ENCODE data around the gene ESRRB.
"Not testable (repeated sequence)": the region's sequence is repeated elsewhere in the genome, so short reads cannot be mapped to it uniquely, and the experiment has no call there.

Gene ESRRB

DNA sequence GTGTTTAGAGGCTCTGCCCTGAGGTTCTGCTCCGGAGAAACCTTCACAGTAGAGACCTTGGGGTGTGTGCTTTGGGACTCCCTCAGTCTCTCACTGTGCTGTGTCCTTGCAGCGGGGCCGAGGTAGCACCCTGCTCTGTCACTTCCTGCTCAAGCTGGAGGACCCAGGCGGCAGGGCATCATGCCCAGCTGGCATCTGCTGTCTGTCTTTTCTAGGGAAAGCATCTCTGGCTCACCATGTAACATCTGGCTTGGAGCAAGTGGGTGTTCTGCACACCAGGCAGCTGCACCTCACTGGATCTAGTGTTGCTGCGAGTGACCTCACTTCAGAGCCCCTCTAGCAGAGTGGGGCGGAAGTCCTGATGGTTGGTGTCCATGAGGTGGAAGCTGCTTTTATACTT lies 124.5 kb downstream of the ESRRB start:
- DNase-seq, result no peak

DNA sequence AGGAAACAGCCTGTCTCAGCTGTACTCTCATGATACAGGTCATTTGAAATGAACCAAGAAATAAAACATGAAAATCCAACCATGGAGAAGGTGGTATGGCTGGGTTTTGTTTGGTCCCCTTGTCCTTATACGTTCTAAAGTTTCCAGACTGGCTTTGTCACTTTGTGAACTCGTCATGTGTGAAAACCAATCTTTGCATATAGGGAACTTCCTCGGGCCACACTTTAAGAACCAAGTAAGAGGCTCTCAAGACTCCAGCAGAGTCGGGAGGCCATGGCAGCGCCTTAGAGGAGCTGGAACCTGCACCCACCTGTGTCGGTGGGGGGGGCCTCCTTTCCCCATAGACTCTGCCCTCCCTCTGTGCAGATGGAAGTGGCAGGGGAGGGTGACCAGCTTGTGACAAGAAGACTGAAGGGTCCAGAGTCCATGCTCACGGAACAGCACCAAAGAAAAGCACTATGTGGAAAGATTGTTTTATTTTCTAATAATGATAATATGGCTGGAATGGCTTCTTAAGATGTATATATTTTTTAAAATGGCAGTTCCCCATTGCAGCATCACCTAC lies 125.3 kb downstream of the ESRRB start:
- DNase-seq, result no peak

DNA sequence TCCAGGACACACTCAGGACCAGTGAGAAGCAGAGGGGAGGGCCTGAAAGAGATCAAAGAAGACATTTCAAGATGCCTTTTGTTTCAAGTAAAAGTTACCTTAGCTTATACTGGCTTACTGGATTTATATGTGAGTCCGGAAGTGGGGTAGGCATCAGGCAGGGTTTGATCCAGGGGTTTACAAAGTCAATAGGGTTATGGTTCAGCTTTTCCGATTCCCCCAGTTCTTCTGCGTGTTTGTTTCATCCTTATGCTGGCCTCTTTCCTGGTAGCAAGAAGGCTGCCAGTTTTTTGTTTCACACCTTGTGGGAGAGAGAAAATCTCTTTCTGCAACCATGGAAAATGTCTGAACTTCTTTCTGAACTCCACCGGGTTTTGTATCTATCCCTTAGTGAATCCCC lies 126.3 kb downstream of the ESRRB start:
- DNase-seq, result no peak

DNA sequence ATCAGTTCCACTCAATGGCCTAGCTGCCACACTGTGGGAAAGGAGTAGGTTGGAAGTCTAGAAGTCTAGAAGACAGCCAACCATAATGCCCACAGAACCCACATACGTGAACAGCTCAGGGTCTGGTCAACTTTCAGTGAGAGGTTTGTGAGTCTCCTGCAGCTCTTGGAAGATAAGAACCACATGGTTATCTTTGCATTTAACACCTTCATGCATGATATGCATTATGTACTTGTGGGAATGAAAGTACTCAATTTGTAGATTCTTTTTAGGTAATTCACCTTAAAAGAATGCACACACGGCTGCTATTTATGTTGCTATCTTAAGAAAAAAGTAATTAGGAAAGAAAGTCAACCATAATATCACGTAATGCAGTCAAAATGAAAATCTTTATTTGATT lies 126.7 kb downstream of the ESRRB start:
- DNase-seq, result no peak

DNA sequence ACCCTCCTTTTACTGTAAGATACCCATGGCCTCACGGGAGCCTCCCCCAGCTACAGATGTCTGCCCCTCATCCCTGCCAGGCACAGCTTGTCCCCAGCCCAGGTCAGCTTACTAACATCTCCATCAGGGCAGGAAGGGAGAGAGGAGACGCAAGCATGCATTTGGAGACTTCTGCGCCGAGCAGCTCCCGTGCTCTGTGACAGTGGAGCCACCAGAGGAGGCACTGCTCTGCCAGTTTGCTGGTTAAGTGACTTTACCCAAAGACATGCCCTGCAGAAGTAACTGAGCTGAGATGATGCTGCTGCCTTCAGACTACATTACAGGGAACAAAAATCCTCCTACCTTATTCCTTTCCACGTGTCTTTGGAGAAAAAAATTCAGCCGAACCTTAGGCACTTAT lies 133.4 kb downstream of the ESRRB start:
- DNase-seq, result no peak

DNA sequence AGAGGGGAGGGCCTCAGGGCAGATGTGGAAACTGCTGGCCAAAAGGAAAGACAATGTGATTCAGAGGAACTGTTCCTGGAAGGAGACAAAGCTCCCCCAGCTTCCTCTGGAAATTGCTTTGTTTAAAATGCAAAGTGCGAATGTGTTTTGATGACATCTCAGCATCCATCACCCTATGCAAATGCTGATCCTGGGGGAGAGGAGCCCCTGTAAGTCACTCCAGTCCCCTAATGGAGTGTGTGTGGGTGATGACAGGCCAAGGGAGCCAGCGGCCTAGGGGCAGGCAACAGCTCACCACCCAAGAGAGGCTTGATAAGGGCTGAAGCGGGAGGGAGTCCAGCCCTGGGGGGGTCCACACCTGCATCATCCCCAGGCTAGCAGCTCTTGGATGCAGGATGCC lies 134.2 kb downstream of the ESRRB start:
- DNase-seq, result no peak

DNA sequence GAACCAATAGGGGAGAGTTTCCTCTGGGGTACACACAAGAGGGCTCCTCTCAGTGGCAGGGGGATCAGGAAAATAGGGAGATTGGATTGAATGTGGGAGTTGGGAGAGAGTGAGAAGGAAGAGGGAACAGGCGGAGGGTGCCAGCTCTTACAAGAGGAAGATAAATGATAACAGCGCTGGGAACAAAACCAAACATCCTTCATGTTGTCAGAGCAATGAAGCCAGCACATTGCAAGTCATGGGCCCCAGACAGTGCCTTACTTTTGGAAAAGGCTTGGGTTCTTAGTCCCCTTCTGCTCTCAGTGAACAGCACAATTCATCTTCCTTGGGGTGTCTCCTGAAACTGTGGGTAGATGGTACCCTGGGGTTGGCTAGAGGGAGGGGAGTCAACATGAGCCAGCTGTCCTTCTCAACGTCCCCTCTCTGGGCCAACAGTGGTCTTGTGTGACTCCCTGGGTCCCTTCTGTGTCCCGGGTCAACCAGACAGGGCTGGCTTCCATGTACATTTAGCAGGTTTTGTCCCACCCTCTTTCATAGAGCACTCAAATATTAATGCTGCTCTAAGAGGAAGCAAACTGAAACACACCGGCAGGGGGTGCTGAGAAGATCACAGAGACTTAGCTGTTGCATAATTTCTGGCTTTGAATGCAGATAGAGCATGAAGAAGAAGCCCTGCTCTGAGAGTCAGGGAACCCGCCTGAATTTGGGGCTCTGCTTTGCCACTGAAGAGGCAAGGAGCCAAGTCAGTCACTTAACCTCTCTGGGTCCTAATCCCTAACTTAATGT lies 138.5 kb downstream of the ESRRB start:
- no peak for DNase-seq

DNA sequence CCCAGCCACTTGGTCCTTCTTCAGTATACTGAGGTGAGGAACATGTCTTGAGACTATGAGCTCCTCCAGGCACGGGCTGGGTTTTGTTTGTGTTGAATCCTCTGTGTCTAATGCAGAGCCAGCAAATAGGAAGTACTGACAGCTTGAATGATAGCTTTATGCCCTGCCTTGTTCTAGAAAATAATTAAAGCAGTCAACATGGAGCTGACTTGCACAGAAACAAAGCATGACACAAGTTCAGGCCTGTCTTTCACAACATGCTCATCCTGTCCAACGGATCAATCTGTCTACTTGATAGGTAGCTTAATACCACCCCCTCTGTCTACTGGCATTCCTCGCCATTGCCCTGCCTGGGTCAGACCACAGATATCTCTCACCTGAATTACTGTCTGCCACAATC lies 140.9 kb downstream of the ESRRB start:
- no peak for DNase-seq

DNA sequence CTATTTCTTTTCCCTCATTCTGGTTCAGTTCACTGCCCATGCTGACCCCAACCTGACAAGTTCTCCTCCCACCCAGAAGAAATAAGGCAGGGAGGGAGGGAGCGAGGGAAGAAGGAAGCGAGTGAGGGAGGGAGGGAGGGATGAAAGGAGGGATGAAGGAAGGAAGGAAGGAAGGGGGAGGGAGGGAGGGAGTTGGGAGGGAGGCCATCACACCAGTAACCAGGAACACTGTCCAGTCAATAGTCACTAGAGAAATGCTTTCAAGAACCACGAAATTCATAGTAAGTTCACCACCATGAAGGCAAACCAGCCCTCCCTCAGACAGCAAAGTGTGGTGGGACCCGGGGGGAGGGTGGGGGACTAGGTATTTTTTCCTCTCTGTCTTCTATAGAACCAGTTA lies 142.4 kb downstream of the ESRRB start:
- DNase-seq, result no peak

DNA sequence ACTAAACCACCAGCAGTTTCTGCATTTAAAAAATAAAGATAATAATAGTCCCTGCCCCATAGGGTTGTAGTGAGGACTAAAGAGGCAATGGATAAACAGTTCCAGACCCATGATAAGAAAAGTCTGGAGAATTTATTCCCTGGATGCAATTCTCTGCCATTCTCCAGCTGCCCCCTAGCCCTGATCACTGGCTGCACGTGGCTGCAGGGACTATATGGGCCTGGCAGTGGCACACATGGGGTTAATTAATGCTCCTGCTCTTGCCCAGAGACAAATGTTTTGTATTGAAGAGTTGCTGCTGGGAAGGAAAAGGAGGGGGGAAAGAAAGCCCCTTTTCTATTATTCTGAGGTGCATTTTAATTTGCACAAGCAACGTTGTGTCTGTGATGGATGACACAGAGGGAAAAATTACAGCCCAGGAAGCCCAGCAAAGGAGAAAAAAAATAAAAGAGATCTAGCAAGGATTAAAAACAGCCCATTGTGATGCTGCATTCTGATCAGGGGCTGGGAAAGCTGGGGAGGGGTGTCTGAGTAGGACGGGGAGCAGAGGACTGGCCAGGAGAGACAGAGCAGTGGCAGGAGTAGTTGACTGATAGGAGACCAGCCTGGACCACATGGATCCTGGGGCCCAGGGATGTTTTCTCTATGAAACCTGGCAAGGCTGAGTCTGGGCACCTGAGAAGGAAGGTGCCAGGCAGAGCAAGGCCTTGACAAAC lies 149.3 kb downstream of the ESRRB start:
- no peak for DNase-seq

DNA sequence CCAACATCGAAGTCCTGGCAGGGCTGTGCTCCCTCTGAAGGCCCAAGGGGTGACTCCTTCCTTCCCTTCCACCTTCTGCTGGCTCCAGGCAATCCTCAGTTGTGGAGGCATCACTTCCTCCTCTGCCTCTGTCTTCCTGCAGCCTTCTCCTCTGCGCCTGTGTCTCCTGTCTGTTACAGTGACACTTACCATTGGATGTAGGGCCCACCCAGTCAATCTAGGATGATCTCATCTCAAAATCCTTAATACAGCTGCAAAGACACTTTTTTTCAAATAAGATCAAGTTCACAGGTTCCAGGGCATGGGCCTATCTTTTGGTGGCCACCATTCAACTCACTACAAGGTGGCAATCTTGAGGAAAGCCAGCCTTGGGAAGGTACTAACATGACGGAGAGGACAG lies 155.1 kb downstream of the ESRRB start:
- no peak for DNase-seq

DNA sequence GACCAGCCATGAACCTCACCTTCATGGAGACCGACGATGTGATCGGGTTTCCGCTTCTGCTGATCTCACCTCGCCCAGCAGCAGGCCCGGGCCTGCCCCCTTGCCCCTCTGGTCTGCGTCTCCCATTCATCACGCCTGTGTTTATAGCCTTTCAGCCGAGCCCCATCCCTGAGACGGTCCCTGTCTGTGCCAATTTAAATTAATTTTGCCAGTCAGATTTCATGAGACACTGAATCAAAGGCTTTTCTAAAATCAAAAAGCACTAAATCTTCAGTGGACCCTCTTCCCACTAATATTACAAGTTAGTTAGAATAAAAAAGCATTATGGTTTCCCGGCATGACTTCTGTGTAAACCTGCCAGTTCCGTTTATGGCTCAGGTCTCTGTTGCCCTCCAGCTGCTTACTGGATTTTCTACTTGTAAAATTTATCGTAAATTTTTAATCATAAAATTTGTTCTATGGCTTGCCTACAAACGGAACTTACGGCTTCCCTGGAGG lies 155.9 kb downstream of the ESRRB start:
- no peak for DNase-seq

DNA sequence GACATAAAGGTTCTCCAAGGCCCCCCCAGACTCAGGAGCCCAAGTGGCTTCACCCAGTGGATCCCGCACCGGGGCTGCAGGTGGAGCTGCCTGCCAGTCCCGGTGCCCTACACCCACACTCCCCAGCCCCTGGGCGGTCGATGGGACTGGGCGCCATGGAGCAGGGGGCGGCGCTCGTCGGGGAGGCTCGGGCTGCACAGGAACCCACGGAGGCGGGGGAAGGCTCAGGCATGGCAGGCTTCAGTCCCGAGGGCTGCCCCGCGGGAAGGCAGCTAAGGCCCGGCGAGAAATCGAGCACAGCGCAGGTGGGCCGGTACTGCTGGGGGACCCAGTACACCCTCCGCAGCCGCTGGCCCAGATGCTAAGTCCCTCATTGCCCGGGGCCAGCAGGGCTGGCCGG lies 160.7 kb downstream of the ESRRB start:
- DNase-seq, result not testable (repeated sequence)

DNA sequence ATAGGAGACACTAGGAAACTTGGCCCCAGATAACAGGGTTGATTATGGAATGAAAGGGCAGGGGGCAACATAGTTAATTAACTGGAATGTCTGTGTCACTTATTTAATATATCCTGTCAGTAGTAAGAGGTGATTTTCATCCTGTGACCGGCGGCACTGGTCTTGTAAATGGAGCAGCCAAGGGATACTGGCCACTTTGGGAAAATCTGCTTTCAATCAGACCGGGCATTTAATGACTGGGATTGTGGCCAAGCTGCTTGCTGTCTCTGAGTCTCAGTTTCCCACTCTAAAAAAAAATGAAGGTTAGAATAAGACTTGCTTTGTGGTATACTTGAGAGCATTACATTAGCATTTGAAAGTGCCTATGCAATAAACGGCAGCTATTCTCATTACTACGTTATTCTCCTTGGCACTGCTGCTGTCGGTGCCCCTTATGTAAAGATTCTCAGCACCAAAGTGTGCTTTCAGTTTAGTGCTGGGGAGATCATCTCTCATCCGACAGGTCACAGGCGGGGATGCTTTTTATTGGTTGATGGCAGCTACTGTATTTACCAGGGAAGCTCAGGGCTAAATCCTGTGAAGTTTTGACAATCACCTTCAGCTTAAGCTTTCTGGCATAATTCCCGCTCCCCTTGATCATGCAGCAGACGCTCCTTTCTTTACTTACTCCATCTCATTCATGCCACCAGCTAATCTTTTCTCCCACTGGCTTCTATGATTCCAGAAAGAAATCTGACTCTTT lies 162.1 kb downstream of the ESRRB start:
- no peak for DNase-seq

DNA sequence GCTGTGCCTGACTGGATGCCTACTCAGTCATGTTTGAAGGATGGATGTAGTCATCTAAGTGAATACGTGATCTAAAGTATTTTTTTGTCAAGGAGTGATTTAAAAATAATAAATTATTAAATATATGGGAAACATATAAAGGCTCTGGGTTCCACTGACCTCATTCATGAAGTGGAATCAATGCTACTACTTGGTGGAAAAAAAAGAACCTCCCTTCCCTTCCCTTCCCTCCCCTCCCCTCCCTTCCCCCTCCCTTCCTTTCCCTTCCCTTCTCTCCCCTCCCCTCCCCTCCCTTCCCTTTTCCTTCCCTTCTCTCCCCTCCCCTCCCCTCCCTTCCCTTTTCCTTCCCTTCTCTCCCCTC lies 162.7 kb downstream of the ESRRB start:
- no peak for DNase-seq

DNA sequence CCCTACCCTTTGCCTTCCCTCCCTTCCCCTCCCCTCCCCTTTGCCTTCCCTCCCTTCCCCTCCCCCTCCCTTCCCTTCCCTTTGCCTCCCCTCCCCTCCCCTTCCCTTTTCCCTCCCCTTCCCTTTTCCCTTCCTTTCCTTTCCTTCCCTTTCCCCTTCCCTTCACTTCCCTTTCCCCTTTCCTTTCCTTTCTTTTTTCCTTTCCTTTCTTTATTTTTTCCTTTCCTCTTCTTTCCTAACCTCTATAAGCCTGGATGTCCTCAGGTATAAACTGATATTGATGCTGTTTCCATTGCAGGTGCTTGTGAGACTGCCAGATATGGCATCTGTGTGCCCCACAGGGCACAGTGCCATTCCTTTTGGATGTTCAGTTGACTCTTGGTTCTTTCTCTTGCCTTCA lies 163.2 kb downstream of the ESRRB start:
- no peak for DNase-seq

DNA sequence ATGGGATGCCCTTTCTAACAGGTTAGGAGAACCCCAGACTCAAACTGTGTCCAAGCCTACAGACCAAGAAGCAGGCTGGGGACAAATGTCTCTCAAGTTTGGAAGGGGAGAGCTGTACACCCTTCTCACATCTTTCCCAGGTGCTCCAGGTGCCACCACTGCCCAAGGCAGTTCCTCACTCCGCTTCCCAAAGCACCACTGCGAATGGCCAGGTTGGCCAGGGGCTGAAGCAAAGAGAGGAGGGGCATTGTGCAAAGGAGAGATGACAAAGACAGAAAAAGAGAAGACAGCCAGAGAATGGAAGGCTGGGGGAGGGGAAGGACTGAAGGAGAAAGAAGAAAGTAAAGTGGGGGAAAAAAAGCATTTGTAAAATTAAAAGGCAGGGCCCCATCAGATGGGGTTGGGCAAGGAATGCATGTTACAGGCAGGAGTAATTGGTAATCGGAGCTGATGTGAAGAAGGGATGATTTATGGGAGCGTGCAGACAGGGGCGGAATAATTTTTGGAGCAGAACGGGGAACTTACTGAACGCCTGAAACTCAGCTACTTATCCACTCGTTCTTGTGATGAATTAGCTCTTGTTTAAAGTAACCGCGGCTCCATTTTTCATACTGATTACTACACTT lies 165.8 kb downstream of the ESRRB start:
- no peak for DNase-seq

DNA sequence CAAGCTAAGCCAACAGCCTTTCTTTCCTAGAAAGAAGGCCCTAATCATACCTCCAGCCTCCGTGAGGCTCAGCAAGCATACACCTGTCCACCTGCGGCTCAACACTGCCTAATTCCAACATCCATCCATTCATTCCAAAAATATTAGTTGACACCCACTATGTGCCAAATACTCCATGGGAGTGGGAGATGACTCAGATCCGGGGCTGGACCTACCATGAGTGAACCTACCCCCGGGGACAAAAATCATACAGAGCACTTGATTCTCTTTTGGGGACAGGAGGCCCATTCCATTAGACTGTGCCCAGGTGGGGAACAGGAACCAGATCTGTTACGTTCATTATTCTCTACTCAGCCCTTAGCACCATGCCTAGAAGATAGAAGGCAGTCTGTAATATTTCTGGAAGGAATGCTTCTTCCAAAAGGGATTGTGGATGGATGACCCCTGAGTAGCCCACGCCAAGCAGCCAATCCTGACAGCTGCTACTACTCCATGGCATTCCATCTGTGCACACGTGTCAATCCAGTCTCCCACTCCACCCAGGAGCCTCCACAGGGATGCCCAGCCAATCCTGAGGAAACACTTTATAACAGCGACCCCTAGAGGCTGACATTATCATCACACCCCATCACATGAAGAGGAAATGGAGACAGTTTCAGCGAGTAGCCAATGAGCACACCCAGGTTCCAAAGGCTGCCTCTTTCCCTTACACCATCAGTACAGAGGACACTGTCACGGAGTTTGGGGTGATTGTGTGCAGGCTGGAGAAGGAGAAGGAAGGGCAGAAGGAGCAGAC lies 170.7 kb downstream of the ESRRB start:
- DNase-seq, result peak; percentile 7

DNA sequence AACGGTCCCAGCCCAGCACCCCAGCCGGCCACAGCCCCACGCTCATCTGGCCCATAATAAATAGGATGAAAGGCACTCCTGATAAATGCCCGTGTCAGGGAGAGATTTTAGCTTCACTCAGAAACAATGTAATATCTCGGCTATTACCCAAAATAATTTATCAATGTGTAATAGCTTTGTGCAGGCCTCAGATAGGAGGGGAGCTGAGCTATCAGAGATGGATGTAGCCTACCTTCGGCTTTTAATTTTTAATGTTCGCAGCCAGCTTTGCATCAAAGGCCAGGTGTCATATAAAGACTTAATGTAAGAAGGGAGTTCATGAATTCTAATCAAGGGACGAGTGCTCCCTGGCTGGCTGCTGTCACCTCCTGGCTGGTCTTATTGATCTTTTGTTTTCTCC lies 171.9 kb downstream of the ESRRB start:
- no peak for DNase-seq

DNA sequence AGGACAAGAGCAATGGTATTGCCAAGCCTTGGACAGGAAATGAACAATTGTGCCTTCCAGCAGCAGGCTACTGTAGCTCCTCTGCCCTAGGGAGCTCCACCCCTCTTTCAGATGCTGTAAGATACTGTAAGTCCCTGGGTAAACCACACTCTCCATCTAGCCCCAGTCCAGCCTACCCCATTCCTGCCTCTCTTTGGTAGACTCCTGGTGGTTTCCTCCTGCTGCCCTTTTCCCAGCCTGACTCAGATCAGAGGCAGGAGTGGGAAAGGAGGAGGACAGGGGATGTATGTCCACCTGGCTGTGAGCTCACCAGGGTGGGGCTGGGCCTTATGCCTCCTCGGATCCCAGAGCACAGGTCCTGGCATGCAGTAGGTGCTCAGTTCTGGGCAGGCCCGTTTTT lies 174.6 kb downstream of the ESRRB start:
- no peak for DNase-seq

DNA sequence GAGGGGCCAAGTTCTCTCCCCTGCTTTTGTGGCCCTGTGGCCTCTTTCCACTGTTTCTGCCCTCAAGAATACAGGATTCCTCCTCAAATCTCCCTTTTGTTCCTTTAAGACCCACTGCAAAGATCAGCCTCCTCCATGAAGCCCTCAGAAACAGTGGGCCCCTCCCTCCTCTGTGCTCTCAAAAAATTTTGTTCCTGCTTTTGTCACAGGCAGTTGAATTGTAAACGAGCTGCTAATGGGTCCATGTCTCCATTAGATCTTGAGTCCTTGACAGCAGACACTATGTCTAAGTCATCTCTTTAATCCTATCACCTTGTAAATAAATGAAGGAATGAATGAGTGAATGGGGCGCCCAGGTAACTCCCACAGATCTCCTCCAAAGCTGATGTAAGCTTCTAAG lies 175.2 kb downstream of the ESRRB start:
- no peak for DNase-seq
